ENCODE measurements around the gene HEPACAM.

The HEPACAM gene

GRCh38 chr11:124887667-124888013, 48.2 kb downstream of the HEPACAM start:
- no peak for TF ChIP-seq CTCF (IDR thresholded peaks at IDR 0.05; ENCODE audit: borderline replicate concordance, control extremely low read depth, extremely low read depth, insufficient read depth, missing control alignments)

GRCh38 chr11:124886978-124887666, 48.7 kb downstream of the HEPACAM start:
- DNase-seq (ENCODE audit: low spot score) = no peak
- TF ChIP-seq CTCF (IDR thresholded peaks at IDR 0.05; ENCODE audit: borderline replicate concordance, control extremely low read depth, extremely low read depth, insufficient read depth, missing control alignments) = no peak
- in situ Hi-C loops (cut with MboI; ENCODE audit: low sequenced_read_pairs, unreplicated experiment) = no loop called here

More at GRCh38 chr11:124887667-124888013, 48.2 kb downstream of the HEPACAM start:
- no peak for DNase-seq (ENCODE audit: low spot score)
- in situ Hi-C loops (cut with MboI; ENCODE audit: low sequenced_read_pairs, unreplicated experiment) = no loop called here

- no peak for TF ChIP-seq CTCF (IDR thresholded peaks at IDR 0.05; ENCODE audit: borderline replicate concordance, control extremely low read depth, extremely low read depth, insufficient read depth, missing control alignments)
- in situ Hi-C loops (cut with MboI; ENCODE audit: low sequenced_read_pairs, unreplicated experiment) = no loop called here
- DNase-seq (ENCODE audit: low spot score) = no peak
These were observed 49.4 kb downstream of the HEPACAM start for GRCh38 chr11:124886476-124886875.

- TF ChIP-seq CTCF (IDR thresholded peaks at IDR 0.05; ENCODE audit: borderline replicate concordance, control extremely low read depth, extremely low read depth, insufficient read depth, missing control alignments) = no peak
- in situ Hi-C loops (cut with MboI; ENCODE audit: low sequenced_read_pairs, unreplicated experiment) = no loop called here
- no peak for DNase-seq (ENCODE audit: low spot score)
These were observed 50.9 kb downstream of the HEPACAM start for GRCh38 chr11:124884869-124885479.

- no peak for TF ChIP-seq CTCF (IDR thresholded peaks at IDR 0.05; ENCODE audit: borderline replicate concordance, control extremely low read depth, extremely low read depth, insufficient read depth, missing control alignments)
- no peak for DNase-seq (ENCODE audit: low spot score)
- in situ Hi-C loops (cut with MboI; ENCODE audit: low sequenced_read_pairs, unreplicated experiment) = no loop called here
These were observed 51.5 kb downstream of the HEPACAM start for GRCh38 chr11:124884340-124884739.

GRCh38 chr11:124882339-124883071, 53.3 kb downstream of the HEPACAM start:
- in situ Hi-C loops (cut with MboI; ENCODE audit: low sequenced_read_pairs, unreplicated experiment) = no loop called here
- no peak for TF ChIP-seq CTCF (IDR thresholded peaks at IDR 0.05; ENCODE audit: borderline replicate concordance, control extremely low read depth, extremely low read depth, insufficient read depth, missing control alignments)
- DNase-seq (ENCODE audit: low spot score) = no peak

Data from GM13976 (cell line).